ENCODE data around the gene GNG4. TPM values are rescaled to one million over a fixed set of nuclear protein-coding genes. Genes with fewer than 3 reads are reported as not detected.
"Not testable (repeated sequence)": the region's sequence is repeated elsewhere in the genome, so short reads cannot be mapped to it uniquely, and the experiment has no call there.

Gene GNG4
- total and polyA plus RNA-seq, 10 of the 15 experiments (the other 5 are each of a cell fraction or from before 2014, with no cell fraction given), result 0.03 to 0.15 (median 0.15) TPM; not detected in 7

DNA sequence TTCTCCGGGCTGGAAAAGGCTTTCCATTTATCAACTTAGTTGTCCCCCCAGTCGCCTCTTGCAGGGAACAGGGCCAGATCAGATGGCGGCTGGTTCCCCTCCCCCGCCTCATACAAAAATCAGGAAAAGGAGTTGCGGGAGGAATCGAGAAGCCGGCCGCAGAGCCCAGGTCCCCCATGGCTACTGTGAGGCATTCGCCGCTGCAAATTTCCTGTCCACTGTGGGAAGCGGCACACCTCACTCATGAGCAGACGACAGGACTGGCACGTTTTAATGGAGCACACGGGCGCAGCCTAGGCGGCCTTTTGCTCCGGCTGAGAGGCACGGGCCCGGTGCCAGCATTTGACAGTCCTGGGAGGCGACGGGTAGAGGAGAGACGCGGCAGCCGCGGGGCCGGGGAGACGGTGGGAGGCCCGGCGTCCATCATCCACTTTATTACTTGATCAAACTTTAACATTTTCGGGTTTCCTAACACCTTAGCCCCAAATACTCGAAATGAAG, 1.1 kb downstream of the GNG4 start:
- intact Hi-C loops (cut with micrococcal nuclease; ENCODE audit: unreplicated experiment), result loop anchor here (5.0 kb wide), 1 partner anchor 194 kb away; no protein-coding TSS in a partner anchor
- SMC1A ChIA-PET (ENCODE audit: uncharacterized antibody, unreplicated experiment), result no interaction called here

GRCh38 chr1:235647537-235647936, 2.0 kb downstream of the GNG4 start:
- in situ Hi-C loops (cut with MboI); FAIRE-seq; H3K4me3 ChIP-seq; H4K20me1 ChIP-seq (ENCODE audit: control insufficient read depth, insufficient read depth); H3K9me3 ChIP-seq (replicated peaks; ENCODE audit: control insufficient read depth, insufficient read depth, low read length); H3K9ac ChIP-seq (ENCODE audit: control insufficient read depth, insufficient read depth, low read length); H2AFZ ChIP-seq (ENCODE audit: control insufficient read depth, low read depth, low read length); H3K79me2 ChIP-seq (ENCODE audit: control insufficient read depth, insufficient read depth, low read length); H3K27ac ChIP-seq (ENCODE audit: control insufficient read depth, insufficient read depth); ATAC-seq; DNase-seq (ENCODE audit: low read depth, low spot score); H3K4me1 ChIP-seq (ENCODE audit: control insufficient read depth, insufficient read depth, low read length); POLR2A ChIA-PET; RAD21 ChIA-PET (ENCODE audit: unreplicated experiment); H3K36me3 ChIP-seq (ENCODE audit: control insufficient read depth in 2 of 2, insufficient read depth in 2 of 2, low read length in 1 of 2); BruUV-seq (replicated peaks); H3K4me2 ChIP-seq (ENCODE audit: control insufficient read depth, insufficient read depth); SMC1A ChIA-PET (ENCODE audit: uncharacterized antibody, unreplicated experiment): not testable (repeated sequence)
- CTCF ChIA-PET, result interaction anchor here (0.8 to 1.5 kb wide), 2 partner anchors 10 to 90 kb away, joined by 3 read pairs; no protein-coding TSS in a partner anchor
- WGBS (ENCODE audit: insufficient coverage, insufficient replicate concordance, low lambda C conversion rate, missing lambda C conversion rate), result 72% methylated on average over 12 of the region's 12 CpGs
- H3K27me3 ChIP-seq (replicated peaks in 1 of 2; ENCODE audit: control insufficient read depth in 2 of 2, insufficient read depth in 2 of 2, low read length in 1 of 2), result peaks cover 1 to 19% of the 10 kb centered on the region in 2 experiments; a peak in 3 of 4 replicates
- intact Hi-C loops (cut with micrococcal nuclease; ENCODE audit: unreplicated experiment), result loop anchor here (5.0 kb wide), 1 partner anchor 195 kb away; no protein-coding TSS in a partner anchor

More for the DNA sequence above, 1.1 kb downstream of the GNG4 start:
- Histone ChIP-seq H3K4me3 (peak overlapping the region; percentile 63; the same call in 1 of the 2 replicates), H3K79me2 (ENCODE audit: control insufficient read depth, insufficient read depth, low read length) (no peaks in the 10 kb centered on the region), H3K27ac (ENCODE audit: control insufficient read depth, insufficient read depth) (no peak overlapping the region), H3K27me3 (replicated peaks in 1 of 2; ENCODE audit: control insufficient read depth in 2 of 2, insufficient read depth in 2 of 2, low read length in 1 of 2) (peaks cover 1 to 19% of the 10 kb centered on the region in 2 experiments; a peak in 3 of 4 replicates), H3K9ac (ENCODE audit: control insufficient read depth, insufficient read depth, low read length) (no peak overlapping the region), H3K4me2 (ENCODE audit: control insufficient read depth, insufficient read depth) (no peak overlapping the region), H4K20me1 (ENCODE audit: control insufficient read depth, insufficient read depth) (no peaks in the 10 kb centered on the region), H3K9me3 (replicated peaks; ENCODE audit: control insufficient read depth, insufficient read depth, low read length) (no peaks in the 10 kb centered on the region), H3K4me1 (ENCODE audit: control insufficient read depth, insufficient read depth, low read length) (no peaks in the 10 kb centered on the region; the same call in 1 of the 2 replicates), H3K36me3 (ENCODE audit: control insufficient read depth in 2 of 2, insufficient read depth in 2 of 2, low read length in 1 of 2) (no peaks in the 10 kb centered on the region), H2AFZ (ENCODE audit: control insufficient read depth, low read depth, low read length) (no peak overlapping the region)
- no peak for FAIRE-seq
- TF ChIP-seq TBL1XR1 (IDR thresholded peaks at IDR 0.05; ENCODE audit: low read depth, low read length), result no peak
- TF ChIP-seq FOS (IDR thresholded peaks at IDR 0.05; ENCODE audit: borderline replicate concordance, extremely low read depth, insufficient read length), result no peak
- TF ChIP-seq TCF3 (IDR thresholded peaks at IDR 0.05; ENCODE audit: borderline replicate concordance, insufficient read depth, low read depth, low read length), result no peak
- no peak for TF ChIP-seq EZH2 (IDR thresholded peaks at IDR 0.05; ENCODE audit: borderline replicate concordance, control insufficient read depth, low read depth, low read length)
- WGBS (ENCODE audit: insufficient coverage, insufficient replicate concordance, low lambda C conversion rate, missing lambda C conversion rate), result 42% methylated on average over 31 of the region's 31 CpGs
- POLR2A ChIA-PET, result no interaction called here
- in situ Hi-C loops (cut with MboI), result no loop called here
- DNase-seq (ENCODE audit: low read depth, low spot score), result no peak
- peak; percentile 10 for ATAC-seq
- RAD21 ChIA-PET (ENCODE audit: unreplicated experiment), result interaction anchor here (0.8 kb wide), 1 partner anchor 10 kb away, joined by 3 read pairs; no protein-coding TSS in a partner anchor
- CTCF ChIA-PET, result interaction anchor here (0.8 kb wide), 1 partner anchor 11 kb away, joined by 3 read pairs; no protein-coding TSS in a partner anchor
- no TSS peak for BruUV-seq (replicated peaks)
